Measurements from ENCODE around the gene UBE2D3. TPM values are rescaled to one million over a fixed set of nuclear protein-coding genes. Genes with fewer than 3 reads are reported as not detected.

Gene UBE2D3
- total RNA-seq, 6 experiments from 2014 or later: 127 to 304 (median 190) TPM

DNA sequence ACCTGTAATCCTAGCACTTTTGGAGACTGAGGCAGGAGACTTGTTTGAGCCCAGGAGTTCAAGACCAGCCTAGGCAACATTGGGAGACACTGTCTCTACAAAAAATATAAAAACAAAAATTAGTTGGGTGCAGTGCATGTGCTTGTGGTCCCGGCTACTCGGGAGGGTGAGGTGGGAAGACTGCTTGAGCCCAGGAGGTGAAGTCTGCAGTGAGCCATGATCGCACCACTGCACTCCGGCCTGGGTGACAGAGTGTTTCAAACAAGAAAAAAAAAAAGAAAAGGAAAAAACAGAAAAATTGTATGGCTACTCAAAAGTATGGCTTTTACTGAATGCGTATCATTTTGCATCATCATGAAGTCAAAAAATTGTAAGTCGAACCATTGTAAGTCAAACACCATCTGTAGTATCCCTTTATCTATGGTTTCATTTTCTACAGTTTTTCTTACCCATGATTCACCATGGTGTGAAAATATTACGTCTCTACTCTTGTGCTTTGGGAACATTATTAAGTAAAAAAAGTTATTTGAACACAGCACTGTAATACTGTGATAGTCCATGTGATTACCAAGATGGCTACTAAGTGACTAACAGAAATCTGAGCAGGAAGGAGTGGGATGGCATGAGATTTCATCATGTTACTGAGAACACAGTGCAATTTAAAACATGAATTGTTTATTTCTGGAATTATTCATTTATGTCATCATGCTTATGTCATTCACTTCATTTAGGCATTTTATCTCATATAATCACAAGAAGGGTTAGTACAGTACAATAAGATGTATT is 40.1 kb downstream of the UBE2D3 start:
- Histone ChIP-seq H3K4me3 (no peak overlapping the region), H3K36me3 (no peaks in the 10 kb centered on the region), H3K4me1 (peaks cover 0 to 9% (median 0%) of the 10 kb centered on the region in 4 donors), H3K27ac (no peak overlapping the region), H3K9me3 (no peaks in the 10 kb centered on the region), H3K27me3 (no peaks in the 10 kb centered on the region)
- ATAC-seq: no peak
- 87% methylated on average over 4 of the region's 7 CpGs for WGBS (ENCODE audit: insufficient coverage, low coverage, low lambda C conversion rate, missing lambda C conversion rate)
- DNase-seq: no peak
- no peak for TF ChIP-seq POLR2A (IDR thresholded peaks at IDR 0.05)
- TF ChIP-seq, protein P1, sequence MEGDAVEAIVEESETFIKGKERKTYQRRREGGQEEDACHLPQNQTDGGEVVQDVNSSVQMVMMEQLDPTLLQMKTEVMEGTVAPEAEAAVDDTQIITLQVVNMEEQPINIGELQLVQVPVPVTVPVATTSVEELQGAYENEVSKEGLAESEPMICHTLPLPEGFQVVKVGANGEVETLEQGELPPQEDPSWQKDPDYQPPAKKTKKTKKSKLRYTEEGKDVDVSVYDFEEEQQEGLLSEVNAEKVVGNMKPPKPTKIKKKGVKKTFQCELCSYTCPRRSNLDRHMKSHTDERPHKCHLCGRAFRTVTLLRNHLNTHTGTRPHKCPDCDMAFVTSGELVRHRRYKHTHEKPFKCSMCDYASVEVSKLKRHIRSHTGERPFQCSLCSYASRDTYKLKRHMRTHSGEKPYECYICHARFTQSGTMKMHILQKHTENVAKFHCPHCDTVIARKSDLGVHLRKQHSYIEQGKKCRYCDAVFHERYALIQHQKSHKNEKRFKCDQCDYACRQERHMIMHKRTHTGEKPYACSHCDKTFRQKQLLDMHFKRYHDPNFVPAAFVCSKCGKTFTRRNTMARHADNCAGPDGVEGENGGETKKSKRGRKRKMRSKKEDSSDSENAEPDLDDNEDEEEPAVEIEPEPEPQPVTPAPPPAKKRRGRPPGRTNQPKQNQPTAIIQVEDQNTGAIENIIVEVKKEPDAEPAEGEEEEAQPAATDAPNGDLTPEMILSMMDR (IDR thresholded peaks at IDR 0.05): no peak
- intact Hi-C loops (cut with DNase I): no loop called here

- Histone ChIP-seq H3K9me3 (no peaks in the 10 kb centered on the region), H3K4me1 (no peaks in the 10 kb centered on the region), H3K36me3 (no peaks in the 10 kb centered on the region), H3K27me3 (no peaks in the 10 kb centered on the region), H3K4me3 (no peak overlapping the region), H3K27ac (no peak overlapping the region)
- ATAC-seq (peak in 1 of 4 donors; percentile 11), DNase-seq (no peak)
- WGBS (ENCODE audit: insufficient coverage, low coverage, low lambda C conversion rate, missing lambda C conversion rate): 0% methylated on average over 1 of the region's 1 CpG
- intact Hi-C loops (cut with DNase I): no loop called here
- TF ChIP-seq POLR2A (IDR thresholded peaks at IDR 0.05): no peak
- TF ChIP-seq, protein P1 (IDR thresholded peaks at IDR 0.05): no peak
Observed at GRCh38 chr4:102786279-102786678, 41.1 kb downstream of the UBE2D3 start.

GRCh38 chr4:102783006-102783405 is 44.3 kb downstream of the UBE2D3 start:
- intact Hi-C loops (cut with DNase I): no loop called here
- no peak for ATAC-seq
- Histone ChIP-seq H3K4me3 (no peak overlapping the region), H3K4me1 (peaks cover 0 to 5% (median 0%) of the 10 kb centered on the region in 4 donors), H3K36me3 (no peaks in the 10 kb centered on the region), H3K27me3 (no peaks in the 10 kb centered on the region), H3K9me3 (no peaks in the 10 kb centered on the region), H3K27ac (no peak overlapping the region)
- TF ChIP-seq, protein P1 (IDR thresholded peaks at IDR 0.05): no peak
- no peak for TF ChIP-seq POLR2A (IDR thresholded peaks at IDR 0.05)
- 88% methylated on average over 2 of the region's 2 CpGs for WGBS (ENCODE audit: insufficient coverage, low coverage, low lambda C conversion rate, missing lambda C conversion rate)
- no peak for DNase-seq

DNA sequence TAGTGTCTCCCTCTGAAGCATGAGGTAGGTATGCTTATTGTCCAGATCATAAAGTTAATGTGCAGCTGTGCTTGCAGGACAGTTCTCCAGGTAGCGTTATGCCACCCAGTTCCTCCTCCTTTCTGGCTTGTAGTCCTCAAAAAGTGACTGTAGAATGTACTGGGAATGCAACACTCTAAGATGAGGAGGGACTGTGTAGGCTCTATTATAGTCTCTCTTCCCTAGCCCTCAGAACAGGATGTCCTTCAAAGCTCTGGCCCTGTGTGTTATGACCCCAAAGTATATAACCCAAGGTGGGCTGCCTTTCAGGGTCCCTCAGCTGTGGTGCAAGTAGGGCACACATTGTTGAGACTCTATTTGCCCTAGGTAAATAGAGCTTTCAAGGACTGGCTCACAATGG is 45.8 kb downstream of the UBE2D3 start:
- intact Hi-C loops (cut with DNase I): no loop called here
- DNase-seq: no peak
- Histone ChIP-seq H3K27me3 (no peaks in the 10 kb centered on the region), H3K4me1 (peaks cover 0 to 5% (median 0%) of the 10 kb centered on the region in 4 donors), H3K27ac (no peak overlapping the region), H3K9me3 (no peaks in the 10 kb centered on the region), H3K36me3 (no peaks in the 10 kb centered on the region), H3K4me3 (no peak overlapping the region)
- TF ChIP-seq POLR2A (IDR thresholded peaks at IDR 0.05): no peak
- TF ChIP-seq, protein P1 (IDR thresholded peaks at IDR 0.05): no peak
- ATAC-seq: no peak
- 80% methylated on average over 1 of the region's 1 CpG for WGBS (ENCODE audit: insufficient coverage, low coverage, low lambda C conversion rate, missing lambda C conversion rate)

All from right lobe of liver (tissue), 6 donors.